Measurements from ENCODE around the gene ALOXE3.
"Not testable (repeated sequence)": the region's sequence is repeated elsewhere in the genome, so short reads cannot be mapped to it uniquely, and the experiment has no call there.

ALOXE3 gene

GRCh38 chr17:8072729-8073461 is 45.4 kb downstream of the ALOXE3 start:
- DNase-seq (ENCODE audit: low read depth in 2 of 2), result no peak

- DNase-seq (ENCODE audit: low read depth in 2 of 2), result no peak
Measured at GRCh38 chr17:8072341-8072728, 46.0 kb downstream of the ALOXE3 start.

- no peak for DNase-seq (ENCODE audit: low read depth in 2 of 2)
Measured at GRCh38 chr17:8071496-8071895, 46.8 kb downstream of the ALOXE3 start.

GRCh38 chr17:8069587-8069860 is 48.8 kb downstream of the ALOXE3 start:
- DNase-seq (ENCODE audit: low read depth in 2 of 2), result no peak

GRCh38 chr17:8068736-8069586 is 49.4 kb downstream of the ALOXE3 start:
- DNase-seq (ENCODE audit: low read depth in 2 of 2), result no peak

- no peak for DNase-seq (ENCODE audit: low read depth in 2 of 2)
Measured at GRCh38 chr17:8067806-8068205, 50.5 kb downstream of the ALOXE3 start.

GRCh38 chr17:8066841-8067775 is 51.2 kb downstream of the ALOXE3 start:
- no peak for DNase-seq (ENCODE audit: low read depth in 2 of 2)

- DNase-seq (ENCODE audit: low read depth in 2 of 2), result no peak
Measured at GRCh38 chr17:8064561-8065019, 53.7 kb downstream of the ALOXE3 start.

GRCh38 chr17:8063761-8064534 is 54.4 kb downstream of the ALOXE3 start:
- DNase-seq (ENCODE audit: low read depth in 2 of 2), result no peak

GRCh38 chr17:8062807-8063483 is 55.4 kb downstream of the ALOXE3 start:
- DNase-seq (ENCODE audit: low read depth in 2 of 2), result no peak

- DNase-seq (ENCODE audit: low read depth in 2 of 2), result no peak
Measured at GRCh38 chr17:8062435-8062806, 55.9 kb downstream of the ALOXE3 start.

GRCh38 chr17:8061851-8062250 is 56.5 kb downstream of the ALOXE3 start:
- not testable (repeated sequence) for DNase-seq (ENCODE audit: low read depth in 2 of 2)

- peak; percentile 28 to 36 for DNase-seq (ENCODE audit: low read depth in 2 of 2)
Measured at GRCh38 chr17:8060274-8060673, 58.0 kb downstream of the ALOXE3 start.

GRCh38 chr17:8059131-8059530 is 59.2 kb downstream of the ALOXE3 start:
- DNase-seq (ENCODE audit: low read depth in 2 of 2), result no peak

- no peak for DNase-seq (ENCODE audit: low read depth in 2 of 2)
Measured at GRCh38 chr17:8057691-8058114, 60.6 kb downstream of the ALOXE3 start.

GRCh38 chr17:8056976-8057625 is 61.2 kb downstream of the ALOXE3 start:
- DNase-seq (ENCODE audit: low read depth in 2 of 2), result no peak

- DNase-seq (ENCODE audit: low read depth in 2 of 2), result peak; percentile 16 to 38
Measured at GRCh38 chr17:8056232-8056975, 61.9 kb downstream of the ALOXE3 start.

- DNase-seq (ENCODE audit: low read depth in 2 of 2), result no peak
Measured at GRCh38 chr17:8055851-8056231, 62.5 kb downstream of the ALOXE3 start.

GRCh38 chr17:8053600-8053999 is 64.7 kb downstream of the ALOXE3 start:
- DNase-seq (ENCODE audit: low read depth in 2 of 2), result no peak
